Upper lobe of right lung (tissue), 1 donor: ENCODE measurements around the gene PRDX3. TPM values are rescaled to one million over a fixed set of nuclear protein-coding genes. Genes with fewer than 3 reads are reported as not detected.

Experiments used
- ATAC-seq: fragments of 200-7000 bp; cut with Tn5 transposase; one replicate; pipeline ENCODE4 v1.9.1; 2020; ENCODE audit warnings: mild to moderate bottlenecking, moderate library complexity
- DNase-seq: peaks from one replicate; pipeline ENCODE4 v3.0.0-alpha.2; 2020
- H3K27ac ChIP-seq: fragments of 200-600 bp; one replicate; pipeline ENCODE4 v1.8.0; 2022
- H3K27me3 ChIP-seq: fragments of 200-600 bp; one replicate; pipeline ENCODE4 v1.8.0; 2022; ENCODE audit warnings: mild to moderate bottlenecking
- H3K36me3 ChIP-seq: fragments of 200-600 bp; one replicate; pipeline ENCODE4 v1.8.0; 2022
- H3K4me1 ChIP-seq: fragments of 200-600 bp; one replicate; pipeline ENCODE4 v1.8.0; 2022
- H3K4me3 ChIP-seq: fragments of 200-600 bp; one replicate; pipeline ENCODE4 v1.8.0; 2022; ENCODE audit warnings: mild to moderate bottlenecking
- H3K9me3 ChIP-seq: fragments of 200-600 bp; one replicate; pipeline ENCODE4 v1.8.0; 2022
- CTCF ChIP-seq: fragments of 200-600 bp; IDR thresholded peaks from one replicate; pipeline ENCODE4 v1.8.0; 2022; ENCODE audit warnings: antibody characterized with exemption
- intact Hi-C: fragments of 100-400 bp; cut with DNase I; formaldehyde crosslinking; loops from one replicate; pipeline ENCODE4 v1.11.0; 2022
- total RNA-seq: library from RNA; stranded (reverse); fragmentation: NEBNext Ultra II Directional; extraction: Animal tissue kit (Norgen Biotek cat#: 25700); gene quantifications from one replicate; pipeline ENCODE4 v1.2.1, GENCODE V29; 2021
- donor health status: DM: no; HTN: yes; CAD: no; lungs with severe emphysema.

PRDX3 gene
- total RNA-seq, 1 donor from 2014 or later, result 76.7 TPM

GRCh38 chr10:119205894-119206602 is 27.4 kb upstream of the PRDX3 start:
- ATAC-seq (peak; percentile 34), DNase-seq (peak; percentile 81)
- H3K36me3 ChIP-seq, result no peaks in the 10 kb centered on the region
- H3K9me3 ChIP-seq, result no peaks in the 10 kb centered on the region
- no peaks in the 10 kb centered on the region for H3K27me3 ChIP-seq
- peak overlapping the region; percentile 91 for H3K27ac ChIP-seq
- no peak for TF ChIP-seq CTCF
- H3K4me1 ChIP-seq, result peaks cover 19% of the 10 kb centered on the region
- intact Hi-C loops, result no loop called here
- H3K4me3 ChIP-seq, result peak overlapping the region; percentile 87

- no peaks in the 10 kb centered on the region for H3K9me3 ChIP-seq
- H3K36me3 ChIP-seq, result no peaks in the 10 kb centered on the region
- no peak overlapping the region for H3K4me3 ChIP-seq
- no peak for TF ChIP-seq CTCF
- no peak for DNase-seq
- H3K27me3 ChIP-seq, result no peaks in the 10 kb centered on the region
- H3K4me1 ChIP-seq, result peaks cover 16% of the 10 kb centered on the region
- ATAC-seq, result no peak
- no peak overlapping the region for H3K27ac ChIP-seq
- intact Hi-C loops, result no loop called here
These were observed 24.4 kb upstream of the PRDX3 start for GRCh38 chr10:119203006-119203405.

- H3K9me3 ChIP-seq, result no peaks in the 10 kb centered on the region
- intact Hi-C loops, result no loop called here
- ATAC-seq, result no peak
- peaks cover 14% of the 10 kb centered on the region for H3K4me1 ChIP-seq
- no peak for TF ChIP-seq CTCF
- no peaks in the 10 kb centered on the region for H3K36me3 ChIP-seq
- H3K27ac ChIP-seq, result no peak overlapping the region
- DNase-seq, result no peak
- no peaks in the 10 kb centered on the region for H3K27me3 ChIP-seq
- H3K4me3 ChIP-seq, result no peak overlapping the region
These were observed 22.6 kb upstream of the PRDX3 start for GRCh38 chr10:119201233-119201632.

GRCh38 chr10:119199231-119199992 is 20.8 kb upstream of the PRDX3 start:
- intact Hi-C loops, result loop anchor here (10.0 kb wide), 1 partner anchor 345 kb away; the partner anchor contains the start of gene RGS10
- H3K9me3 ChIP-seq, result no peaks in the 10 kb centered on the region
- H3K4me1 ChIP-seq, result peaks cover 6% of the 10 kb centered on the region
- H3K4me3 ChIP-seq, result no peak overlapping the region
- H3K36me3 ChIP-seq, result no peaks in the 10 kb centered on the region
- no peaks in the 10 kb centered on the region for H3K27me3 ChIP-seq
- no peak for DNase-seq
- peak; percentile 94 for ATAC-seq
- H3K27ac ChIP-seq, result no peak overlapping the region
- peak; percentile 79 for TF ChIP-seq CTCF

GRCh38 chr10:119198438-119198837 is 19.8 kb upstream of the PRDX3 start:
- Histone ChIP-seq H3K27me3 (no peaks in the 10 kb centered on the region), H3K9me3 (no peaks in the 10 kb centered on the region), H3K27ac (peak overlapping the region; percentile 24), H3K4me3 (no peak overlapping the region), H3K4me1 (peaks cover 6% of the 10 kb centered on the region), H3K36me3 (no peaks in the 10 kb centered on the region)
- peak; percentile 20 for ATAC-seq
- no peak for DNase-seq
- intact Hi-C loops, result loop anchor here (10.0 kb wide), 1 partner anchor 346 kb away; the partner anchor contains the start of gene RGS10
- TF ChIP-seq CTCF, result peak; percentile 37
